Activated CD8-positive, alpha-beta memory T cell treated with anti-CD3 and anti-CD28 coated beads, Interleukin-2, amount 50 U/mL, for 48 hours (primary cell): ENCODE measurements around the gene SOSTDC1.

Experiments
- DNase-seq: peaks from one replicate; pipeline ENCODE4 v3.0.0-alpha.2; 2020

SOSTDC1 gene

GRCh38 chr7:16417906-16418305 lies 47.6 kb downstream of the SOSTDC1 start:
- no peak for DNase-seq

GRCh38 chr7:16416289-16417282 lies 49.0 kb downstream of the SOSTDC1 start:
- no peak for DNase-seq

GRCh38 chr7:16412274-16413254 lies 53.0 kb downstream of the SOSTDC1 start:
- DNase-seq = no peak
